ENCODE measurements around the gene DNAJC1.
"Not testable (repeated sequence)": the region's sequence is repeated elsewhere in the genome, so short reads cannot be mapped to it uniquely, and the experiment has no call there.

DNA sequence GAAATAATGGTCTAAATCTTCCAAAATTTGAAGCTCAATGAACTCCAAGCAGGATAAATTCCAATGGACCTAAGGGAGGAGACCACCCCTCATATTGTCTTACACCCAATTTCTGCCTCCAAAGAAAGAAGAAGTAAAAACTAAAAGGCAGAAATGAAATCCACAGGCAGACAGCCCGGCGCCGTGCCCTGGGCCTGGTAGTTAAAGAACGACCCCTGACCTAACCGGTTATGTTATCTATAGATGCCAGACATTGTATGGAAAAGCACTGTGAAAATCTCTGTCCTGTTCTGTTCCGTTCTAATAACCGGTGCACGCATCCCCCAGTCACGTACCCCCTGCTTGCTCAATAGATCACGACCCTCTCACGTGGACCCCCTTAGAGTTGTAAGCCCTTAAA lies 130.8 kb downstream of the DNAJC1 start:
- not testable (repeated sequence) for TF ChIP-seq EZH2 (IDR thresholded peaks at IDR 0.05; ENCODE audit: borderline replicate concordance, low read length)
- TF ChIP-seq, protein P1, sequence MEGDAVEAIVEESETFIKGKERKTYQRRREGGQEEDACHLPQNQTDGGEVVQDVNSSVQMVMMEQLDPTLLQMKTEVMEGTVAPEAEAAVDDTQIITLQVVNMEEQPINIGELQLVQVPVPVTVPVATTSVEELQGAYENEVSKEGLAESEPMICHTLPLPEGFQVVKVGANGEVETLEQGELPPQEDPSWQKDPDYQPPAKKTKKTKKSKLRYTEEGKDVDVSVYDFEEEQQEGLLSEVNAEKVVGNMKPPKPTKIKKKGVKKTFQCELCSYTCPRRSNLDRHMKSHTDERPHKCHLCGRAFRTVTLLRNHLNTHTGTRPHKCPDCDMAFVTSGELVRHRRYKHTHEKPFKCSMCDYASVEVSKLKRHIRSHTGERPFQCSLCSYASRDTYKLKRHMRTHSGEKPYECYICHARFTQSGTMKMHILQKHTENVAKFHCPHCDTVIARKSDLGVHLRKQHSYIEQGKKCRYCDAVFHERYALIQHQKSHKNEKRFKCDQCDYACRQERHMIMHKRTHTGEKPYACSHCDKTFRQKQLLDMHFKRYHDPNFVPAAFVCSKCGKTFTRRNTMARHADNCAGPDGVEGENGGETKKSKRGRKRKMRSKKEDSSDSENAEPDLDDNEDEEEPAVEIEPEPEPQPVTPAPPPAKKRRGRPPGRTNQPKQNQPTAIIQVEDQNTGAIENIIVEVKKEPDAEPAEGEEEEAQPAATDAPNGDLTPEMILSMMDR (IDR thresholded peaks at IDR 0.05; ENCODE audit: low read length): not testable (repeated sequence)
